Suprapubic skin (tissue), 4 donors: ENCODE measurements around the gene TGDS. TPM values are rescaled to one million over a fixed set of nuclear protein-coding genes. Genes with fewer than 3 reads are reported as not detected.

ENCODE experiments used
- DNase-seq, 2 donors: peaks; one replicate each; pipeline ENCODE4 v3.0.0-alpha.2; 2019; ENCODE audit warnings: low spot score in 2 of 2
- H3K27ac ChIP-seq: fragments of 200-600 bp; sonication (generic); one replicate; pipeline ENCODE4 v1.5.1; 2019
- H3K27me3 ChIP-seq: fragments of 200-600 bp; sonication (generic); one replicate; pipeline ENCODE4 v1.5.1; 2019
- H3K36me3 ChIP-seq: fragments of 200-600 bp; sonication (generic); one replicate; pipeline ENCODE4 v1.5.1; 2019
- H3K4me1 ChIP-seq: fragments of 200-600 bp; sonication (generic); one replicate; pipeline ENCODE4 v1.5.1; 2019
- H3K4me3 ChIP-seq: fragments of 200-600 bp; sonication (generic); one replicate; pipeline ENCODE4 v1.5.1; 2019; ENCODE audit warnings: mild to moderate bottlenecking
- H3K9me3 ChIP-seq: fragments of 200-600 bp; sonication (generic); one replicate; pipeline ENCODE4 v1.5.1; 2019
- EP300 ChIP-seq: sonication (generic); formaldehyde crosslinking; IDR thresholded peaks from one replicate; pipeline ENCODE4 v1.6.1; 2017; ENCODE audit warnings: antibody characterized with exemption
- POLR2A ChIP-seq, 2 donors: fragments of 450-650 bp; IDR thresholded peaks; one replicate each; pipeline ENCODE4 v1.6.1; 2017; ENCODE audit warnings: antibody characterized with exemption in 2 of 2, mild to moderate bottlenecking in 2 of 2, moderate library complexity in 2 of 2
- POLR2AphosphoS5 ChIP-seq, 3 donors: sonication (generic); formaldehyde crosslinking; IDR thresholded peaks; one replicate each; pipeline ENCODE4 v1.6.1; 2017; ENCODE audit warnings: antibody characterized with exemption in 3 of 3
- WGBS: methylation state at CpG from one replicate; pipeline ENCODE4 v1.1.5; 2018; 5-methylcytosine and 5-hydroxymethylcytosine counted together
- total RNA-seq, 4 donors: library from RNA; depleted of rRNA; stranded (reverse); fragments of >200 nt; gene quantifications; one replicate each; pipeline ENCODE4 v1.1.0, GENCODE V29; 2016
- TF ChIP-seq, protein P1 (sequence below), 2 donors: fragments of 200-600 bp in 1 of 2; fragments of 450-650 bp in 1 of 2; sonication (generic) in 1 of 2; IDR thresholded peaks; one replicate each; pipeline ENCODE4 v1.5.1; 2016 to 2019; ENCODE audit warnings: antibody characterized with exemption in 2 of 2, mild to moderate bottlenecking in 1 of 2, moderate library complexity in 1 of 2

TGDS gene
- total RNA-seq, 4 donors from 2014 or later, result 7.4 to 9.3 (median 8.0) TPM

DNA sequence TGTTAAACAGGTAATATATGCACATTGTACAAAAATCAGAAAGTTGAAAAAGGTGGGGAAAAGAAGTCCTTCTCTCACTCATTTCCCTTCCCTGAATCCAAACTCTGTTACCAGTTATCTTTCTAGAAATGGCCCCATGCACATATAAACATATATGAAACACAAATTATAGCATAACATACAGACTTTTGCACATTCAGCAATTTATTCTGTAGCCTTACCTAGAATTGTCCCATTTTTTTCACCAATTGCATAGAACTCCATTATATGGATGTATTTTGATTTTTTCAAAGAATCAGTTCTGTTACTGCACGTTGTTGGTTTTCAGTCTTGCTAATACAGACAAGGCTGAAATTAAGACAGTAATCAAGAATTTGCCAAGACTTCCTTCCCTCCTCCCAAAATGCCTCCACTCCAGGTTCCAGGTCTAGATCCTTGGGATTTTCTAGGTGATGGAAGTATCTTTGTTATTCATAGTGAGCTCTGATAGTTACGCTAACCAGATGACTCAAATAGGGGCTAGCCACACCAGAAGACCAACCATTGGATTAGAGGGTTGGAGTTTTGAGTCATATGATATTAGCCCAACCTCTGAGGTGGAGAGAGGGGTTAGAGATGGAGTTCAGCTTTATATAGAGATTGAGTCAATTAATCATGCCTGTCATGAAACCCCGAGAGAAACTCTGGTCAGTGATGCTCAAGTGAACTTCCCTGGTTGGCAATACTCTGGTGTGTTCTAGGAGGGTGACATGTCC, 36.5 kb upstream of the TGDS start:
- no peak overlapping the region for H3K4me3 ChIP-seq
- DNase-seq, result no peak
- H3K4me1 ChIP-seq, result no peaks in the 10 kb centered on the region
- H3K27me3 ChIP-seq, result no peaks in the 10 kb centered on the region
- TF ChIP-seq, protein P1, sequence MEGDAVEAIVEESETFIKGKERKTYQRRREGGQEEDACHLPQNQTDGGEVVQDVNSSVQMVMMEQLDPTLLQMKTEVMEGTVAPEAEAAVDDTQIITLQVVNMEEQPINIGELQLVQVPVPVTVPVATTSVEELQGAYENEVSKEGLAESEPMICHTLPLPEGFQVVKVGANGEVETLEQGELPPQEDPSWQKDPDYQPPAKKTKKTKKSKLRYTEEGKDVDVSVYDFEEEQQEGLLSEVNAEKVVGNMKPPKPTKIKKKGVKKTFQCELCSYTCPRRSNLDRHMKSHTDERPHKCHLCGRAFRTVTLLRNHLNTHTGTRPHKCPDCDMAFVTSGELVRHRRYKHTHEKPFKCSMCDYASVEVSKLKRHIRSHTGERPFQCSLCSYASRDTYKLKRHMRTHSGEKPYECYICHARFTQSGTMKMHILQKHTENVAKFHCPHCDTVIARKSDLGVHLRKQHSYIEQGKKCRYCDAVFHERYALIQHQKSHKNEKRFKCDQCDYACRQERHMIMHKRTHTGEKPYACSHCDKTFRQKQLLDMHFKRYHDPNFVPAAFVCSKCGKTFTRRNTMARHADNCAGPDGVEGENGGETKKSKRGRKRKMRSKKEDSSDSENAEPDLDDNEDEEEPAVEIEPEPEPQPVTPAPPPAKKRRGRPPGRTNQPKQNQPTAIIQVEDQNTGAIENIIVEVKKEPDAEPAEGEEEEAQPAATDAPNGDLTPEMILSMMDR (IDR thresholded peaks at IDR 0.05), result no peak
- TF ChIP-seq EP300 (no peak), POLR2A (IDR thresholded peaks at IDR 0.05) (no peak), POLR2AphosphoS5 (IDR thresholded peaks at IDR 0.05) (no peak)
- H3K36me3 ChIP-seq, result no peaks in the 10 kb centered on the region
- H3K27ac ChIP-seq, result no peak overlapping the region
- WGBS, result 95% methylated on average over 3 of the region's 3 CpGs
- peaks cover 6% of the 10 kb centered on the region for H3K9me3 ChIP-seq

DNA sequence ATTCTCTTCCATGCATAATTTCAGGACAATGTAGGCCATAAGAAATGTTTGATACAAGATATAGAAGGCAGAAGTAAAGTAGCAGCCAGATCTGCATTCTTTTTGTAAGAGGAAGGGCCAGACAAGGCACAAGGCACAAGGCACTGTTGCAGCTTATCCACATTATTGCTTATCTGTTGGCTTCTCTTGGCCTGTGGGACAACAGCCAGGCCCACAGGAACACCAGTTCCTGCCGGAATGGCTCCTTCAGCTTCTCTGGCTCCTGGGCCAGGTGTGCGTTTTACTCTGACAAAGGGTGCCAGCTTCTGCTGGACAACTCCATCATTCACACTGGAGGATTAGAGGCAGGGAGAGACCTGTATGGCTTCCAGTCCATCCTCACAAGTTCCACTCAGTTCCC, 34.9 kb upstream of the TGDS start:
- no peak overlapping the region for H3K4me3 ChIP-seq

GRCh38 chr13:94623316-94623715, 27.4 kb upstream of the TGDS start:
- H3K4me1 ChIP-seq, result no peaks in the 10 kb centered on the region
- no peak for DNase-seq
- H3K9me3 ChIP-seq, result no peaks in the 10 kb centered on the region
- WGBS, result 90% methylated on average over 4 of the region's 4 CpGs
- no peak overlapping the region for H3K4me3 ChIP-seq
- H3K27me3 ChIP-seq, result no peaks in the 10 kb centered on the region
- no peak overlapping the region for H3K27ac ChIP-seq
- TF ChIP-seq POLR2A (IDR thresholded peaks at IDR 0.05) (no peak), EP300 (no peak), POLR2AphosphoS5 (IDR thresholded peaks at IDR 0.05) (no peak)
- TF ChIP-seq, protein P1 (IDR thresholded peaks at IDR 0.05), result no peak
- peaks cover 39% of the 10 kb centered on the region for H3K36me3 ChIP-seq

More for the DNA sequence above, 34.9 kb upstream of the TGDS start:
- H3K9me3 ChIP-seq, result peaks cover 6% of the 10 kb centered on the region
- no peak for TF ChIP-seq POLR2AphosphoS5 (IDR thresholded peaks at IDR 0.05)
- TF ChIP-seq POLR2A (IDR thresholded peaks at IDR 0.05), result no peak
- no peak for TF ChIP-seq EP300
- TF ChIP-seq, protein P1 (IDR thresholded peaks at IDR 0.05), result no peak
- WGBS, result 65% methylated on average over 2 of the region's 2 CpGs
- H3K27ac ChIP-seq, result no peak overlapping the region
- H3K4me1 ChIP-seq, result no peaks in the 10 kb centered on the region
- H3K27me3 ChIP-seq, result no peaks in the 10 kb centered on the region
- H3K36me3 ChIP-seq, result peaks cover 9% of the 10 kb centered on the region
- no peak for DNase-seq

GRCh38 chr13:94622344-94622743, 26.4 kb upstream of the TGDS start:
- Histone ChIP-seq H3K9me3 (no peaks in the 10 kb centered on the region), H3K36me3 (peaks cover 39% of the 10 kb centered on the region), H3K27ac (no peak overlapping the region), H3K4me1 (no peaks in the 10 kb centered on the region), H3K27me3 (no peaks in the 10 kb centered on the region), H3K4me3 (no peak overlapping the region)
- WGBS, result 95% methylated on average over 2 of the region's 2 CpGs
- DNase-seq, result no peak
- no peak for TF ChIP-seq POLR2AphosphoS5 (IDR thresholded peaks at IDR 0.05)
- no peak for TF ChIP-seq POLR2A (IDR thresholded peaks at IDR 0.05)
- no peak for TF ChIP-seq EP300
- TF ChIP-seq, protein P1 (IDR thresholded peaks at IDR 0.05), result no peak

GRCh38 chr13:94620286-94620896, 24.4 kb upstream of the TGDS start:
- Histone ChIP-seq H3K27me3 (no peaks in the 10 kb centered on the region), H3K4me3 (no peak overlapping the region), H3K36me3 (peaks cover 31% of the 10 kb centered on the region), H3K4me1 (no peaks in the 10 kb centered on the region), H3K9me3 (no peaks in the 10 kb centered on the region), H3K27ac (no peak overlapping the region)
- no peak for DNase-seq
- no peak for TF ChIP-seq POLR2AphosphoS5 (IDR thresholded peaks at IDR 0.05)
- TF ChIP-seq, protein P1 (IDR thresholded peaks at IDR 0.05), result peak; percentile 28 to 60
- TF ChIP-seq POLR2A (IDR thresholded peaks at IDR 0.05), result no peak
- TF ChIP-seq EP300, result no peak
- 85% methylated on average over 2 of the region's 2 CpGs for WGBS
